Esophagus squamous epithelium (tissue), 4 donors: ENCODE data around the gene GSG1.

Source experiments
- POLR2A ChIP-seq, 4 donors: fragments of 450-650 bp; IDR thresholded peaks; one replicate each; pipeline ENCODE4 v1.6.1; 2017; ENCODE audit warnings: antibody characterized with exemption in 4 of 4, mild to moderate bottlenecking in 4 of 4, moderate library complexity in 3 of 4
- TF ChIP-seq, protein P1 (sequence below), 6 experiments: fragments of 450-650 bp in 4 of 6; fragments of 200-600 bp in 2 of 6; sonication (generic) in 2 of 6; IDR thresholded peaks; one replicate each; pipeline ENCODE4 v1.5.1; 2016 to 2019; ENCODE audit warnings: antibody characterized with exemption in 6 of 6, mild to moderate bottlenecking in 4 of 6, moderate library complexity in 4 of 6

DNA sequence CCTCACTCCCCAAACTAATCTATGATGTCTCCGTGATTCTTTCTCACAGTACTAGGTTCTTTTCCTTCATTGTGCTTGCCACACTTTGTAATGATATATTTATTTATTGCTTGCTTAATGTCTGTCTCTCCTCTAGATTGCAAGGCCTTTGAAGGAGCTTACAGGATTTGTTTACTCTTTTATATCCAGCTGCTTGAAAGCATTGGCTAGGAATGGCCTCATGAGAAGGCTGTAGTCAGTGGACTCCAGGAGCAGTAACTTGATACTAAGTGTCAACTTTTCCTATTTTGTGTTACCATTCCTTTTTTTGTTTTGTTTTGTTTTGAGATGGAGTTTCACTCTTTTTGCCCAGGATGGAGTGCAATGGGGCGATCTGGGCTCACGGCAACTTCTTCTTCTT lies 66.6 kb downstream of the GSG1 start:
- TF ChIP-seq, protein P1, sequence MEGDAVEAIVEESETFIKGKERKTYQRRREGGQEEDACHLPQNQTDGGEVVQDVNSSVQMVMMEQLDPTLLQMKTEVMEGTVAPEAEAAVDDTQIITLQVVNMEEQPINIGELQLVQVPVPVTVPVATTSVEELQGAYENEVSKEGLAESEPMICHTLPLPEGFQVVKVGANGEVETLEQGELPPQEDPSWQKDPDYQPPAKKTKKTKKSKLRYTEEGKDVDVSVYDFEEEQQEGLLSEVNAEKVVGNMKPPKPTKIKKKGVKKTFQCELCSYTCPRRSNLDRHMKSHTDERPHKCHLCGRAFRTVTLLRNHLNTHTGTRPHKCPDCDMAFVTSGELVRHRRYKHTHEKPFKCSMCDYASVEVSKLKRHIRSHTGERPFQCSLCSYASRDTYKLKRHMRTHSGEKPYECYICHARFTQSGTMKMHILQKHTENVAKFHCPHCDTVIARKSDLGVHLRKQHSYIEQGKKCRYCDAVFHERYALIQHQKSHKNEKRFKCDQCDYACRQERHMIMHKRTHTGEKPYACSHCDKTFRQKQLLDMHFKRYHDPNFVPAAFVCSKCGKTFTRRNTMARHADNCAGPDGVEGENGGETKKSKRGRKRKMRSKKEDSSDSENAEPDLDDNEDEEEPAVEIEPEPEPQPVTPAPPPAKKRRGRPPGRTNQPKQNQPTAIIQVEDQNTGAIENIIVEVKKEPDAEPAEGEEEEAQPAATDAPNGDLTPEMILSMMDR (IDR thresholded peaks at IDR 0.05), result no peak
- no peak for TF ChIP-seq POLR2A (IDR thresholded peaks at IDR 0.05)
